ENCODE measurements around the gene EIF4EBP2.

EIF4EBP2 gene

GRCh38 chr10:70462349-70462984 is 58.5 kb downstream of the EIF4EBP2 start:
- peaks cover 51% of the 10 kb centered on the region for H3K27me3 Mint-ChIP-seq (ENCODE audit: low read depth)
- TF ChIP-seq CTCF (IDR thresholded peaks at IDR 0.05; ENCODE audit: unreplicated experiment in 3 of 3): no peak
- peaks cover 15% of the 10 kb centered on the region for H3K4me1 Mint-ChIP-seq
- H3K9me3 Mint-ChIP-seq: no peaks in the 10 kb centered on the region
- H3K36me3 Mint-ChIP-seq (ENCODE audit: low read depth): no peaks in the 10 kb centered on the region
- no peak overlapping the region for H3K4me3 Mint-ChIP-seq
- peak overlapping the region in 1 of 3 experiments; percentile 23 for H3K27ac Mint-ChIP-seq

- peaks cover 22% of the 10 kb centered on the region for H3K4me1 Mint-ChIP-seq
- H3K27ac Mint-ChIP-seq: no peak overlapping the region
- H3K36me3 Mint-ChIP-seq (ENCODE audit: low read depth): no peaks in the 10 kb centered on the region
- no peaks in the 10 kb centered on the region for H3K9me3 Mint-ChIP-seq
- H3K4me3 Mint-ChIP-seq: no peak overlapping the region
- peaks cover 35% of the 10 kb centered on the region for H3K27me3 Mint-ChIP-seq (ENCODE audit: low read depth)
- TF ChIP-seq CTCF (IDR thresholded peaks at IDR 0.05; ENCODE audit: unreplicated experiment in 3 of 3): no peak
These were observed 61.3 kb downstream of the EIF4EBP2 start for GRCh38 chr10:70465278-70465677.

GRCh38 chr10:70465832-70466231 is 61.9 kb downstream of the EIF4EBP2 start:
- Mint-ChIP-seq H3K36me3 (ENCODE audit: low read depth) (no peaks in the 10 kb centered on the region), H3K9me3 (no peaks in the 10 kb centered on the region), H3K4me1 (peaks cover 19% of the 10 kb centered on the region), H3K4me3 (no peak overlapping the region), H3K27ac (no peak overlapping the region), H3K27me3 (ENCODE audit: low read depth) (peaks cover 32% of the 10 kb centered on the region)
- no peak for TF ChIP-seq CTCF (IDR thresholded peaks at IDR 0.05; ENCODE audit: unreplicated experiment in 3 of 3)

GRCh38 chr10:70466951-70467350 is 63.0 kb downstream of the EIF4EBP2 start:
- Mint-ChIP-seq H3K9me3 (no peaks in the 10 kb centered on the region), H3K27me3 (ENCODE audit: low read depth) (peaks cover 32% of the 10 kb centered on the region), H3K4me3 (no peak overlapping the region), H3K4me1 (peaks cover 25% of the 10 kb centered on the region), H3K36me3 (ENCODE audit: low read depth) (no peaks in the 10 kb centered on the region), H3K27ac (no peak overlapping the region)
- TF ChIP-seq CTCF (IDR thresholded peaks at IDR 0.05; ENCODE audit: unreplicated experiment in 3 of 3): no peak

- Mint-ChIP-seq H3K27me3 (ENCODE audit: low read depth) (peaks cover 47% of the 10 kb centered on the region), H3K9me3 (no peaks in the 10 kb centered on the region), H3K4me3 (no peak overlapping the region), H3K27ac (no peak overlapping the region), H3K4me1 (peaks cover 44% of the 10 kb centered on the region), H3K36me3 (ENCODE audit: low read depth) (no peaks in the 10 kb centered on the region)
- no peak for TF ChIP-seq CTCF (IDR thresholded peaks at IDR 0.05; ENCODE audit: unreplicated experiment in 3 of 3)
These were observed 69.0 kb downstream of the EIF4EBP2 start for GRCh38 chr10:70472799-70473454.

- Mint-ChIP-seq H3K36me3 (ENCODE audit: low read depth) (no peaks in the 10 kb centered on the region), H3K4me1 (peaks cover 36% of the 10 kb centered on the region), H3K27ac (peak overlapping the region; percentile 15 to 77 (median 76)), H3K4me3 (peak overlapping the region in 2 of 3 experiments; percentile 25 to 78), H3K9me3 (no peaks in the 10 kb centered on the region), H3K27me3 (ENCODE audit: low read depth) (peaks cover 47% of the 10 kb centered on the region)
- no peak for TF ChIP-seq CTCF (IDR thresholded peaks at IDR 0.05; ENCODE audit: unreplicated experiment in 3 of 3)
These were observed 70.8 kb downstream of the EIF4EBP2 start for GRCh38 chr10:70474780-70475179.

Data from nephron (organoid).